WI38 (cell line): Measurements from ENCODE around the gene F8A1.
"Not testable (repeated sequence)": the region's sequence is repeated elsewhere in the genome, so short reads cannot be mapped to it uniquely, and the experiment has no call there.

Experiments used
- H3K4me3 ChIP-seq: 2 replicates; pipeline ENCODE4 v1.5.1; 2011; ENCODE audit warnings: low read depth, mild to moderate bottlenecking, control low read depth, low read length
- TF ChIP-seq, protein P1 (sequence below): IDR thresholded peaks from 2 replicates; pipeline ENCODE4 v1.5.1; 2012; ENCODE audit warnings: low read depth, mild to moderate bottlenecking, control low read depth, low read length

The F8A1 gene

DNA sequence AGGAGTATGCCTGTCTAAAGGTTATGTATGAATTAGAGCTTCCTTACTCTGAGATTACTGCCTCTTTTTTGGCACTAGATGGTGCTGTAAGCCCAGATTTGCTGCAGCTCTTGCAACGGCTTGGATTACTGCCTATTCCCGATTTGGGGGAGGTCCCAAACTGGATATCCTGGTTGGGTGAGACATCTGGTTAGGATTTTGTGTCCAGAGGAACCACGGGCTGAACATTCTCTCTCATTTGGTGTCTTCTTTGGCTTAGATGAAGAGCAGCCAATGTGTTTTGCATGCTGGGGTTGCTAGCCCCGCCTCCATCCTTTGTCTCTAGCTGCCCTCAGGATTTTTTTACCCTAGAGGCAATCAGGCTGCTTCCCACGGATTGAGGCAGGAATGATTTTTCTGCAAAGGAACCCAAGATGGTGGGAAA, 31.9 kb downstream of the F8A1 start:
- TF ChIP-seq, protein P1, sequence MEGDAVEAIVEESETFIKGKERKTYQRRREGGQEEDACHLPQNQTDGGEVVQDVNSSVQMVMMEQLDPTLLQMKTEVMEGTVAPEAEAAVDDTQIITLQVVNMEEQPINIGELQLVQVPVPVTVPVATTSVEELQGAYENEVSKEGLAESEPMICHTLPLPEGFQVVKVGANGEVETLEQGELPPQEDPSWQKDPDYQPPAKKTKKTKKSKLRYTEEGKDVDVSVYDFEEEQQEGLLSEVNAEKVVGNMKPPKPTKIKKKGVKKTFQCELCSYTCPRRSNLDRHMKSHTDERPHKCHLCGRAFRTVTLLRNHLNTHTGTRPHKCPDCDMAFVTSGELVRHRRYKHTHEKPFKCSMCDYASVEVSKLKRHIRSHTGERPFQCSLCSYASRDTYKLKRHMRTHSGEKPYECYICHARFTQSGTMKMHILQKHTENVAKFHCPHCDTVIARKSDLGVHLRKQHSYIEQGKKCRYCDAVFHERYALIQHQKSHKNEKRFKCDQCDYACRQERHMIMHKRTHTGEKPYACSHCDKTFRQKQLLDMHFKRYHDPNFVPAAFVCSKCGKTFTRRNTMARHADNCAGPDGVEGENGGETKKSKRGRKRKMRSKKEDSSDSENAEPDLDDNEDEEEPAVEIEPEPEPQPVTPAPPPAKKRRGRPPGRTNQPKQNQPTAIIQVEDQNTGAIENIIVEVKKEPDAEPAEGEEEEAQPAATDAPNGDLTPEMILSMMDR: peak; percentile 44
- peak overlapping the region; percentile 1; the same call in 1 of the 2 replicates for H3K4me3 ChIP-seq

DNA sequence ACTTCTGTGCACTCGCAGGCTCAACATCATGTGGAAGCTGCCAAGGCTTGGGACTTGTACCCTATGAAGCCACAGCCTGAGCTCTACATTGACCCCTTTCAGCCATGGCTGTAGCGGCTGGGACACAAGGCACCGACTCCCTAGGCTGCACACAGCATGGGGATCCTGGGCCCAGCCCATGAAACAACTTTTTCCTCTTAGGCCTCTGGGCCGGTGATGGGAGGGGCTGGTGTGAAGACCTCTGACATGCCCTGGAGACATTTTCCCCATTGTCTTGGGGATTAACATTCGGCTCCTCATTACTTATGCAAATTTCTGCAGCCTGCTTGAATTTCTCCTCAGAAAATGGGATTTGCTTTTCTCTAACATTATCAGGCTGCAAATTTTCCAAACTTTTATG, 38.6 kb downstream of the F8A1 start:
- H3K4me3 ChIP-seq: not testable (repeated sequence)
